C1 segment of cervical spinal cord (tissue), 14 donors: ENCODE results near the gene SLC26A11.
"Not testable (repeated sequence)": the region's sequence is repeated elsewhere in the genome, so short reads cannot be mapped to it uniquely, and the experiment has no call there.

Source experiments
- DNase-seq, 14 donors: peaks; one replicate each; lab custom pipeline; 2025; lab: John Stamatoyannopoulos, UW

The SLC26A11 gene

GRCh38 chr17:80195671-80196529, 24.3 kb upstream of the SLC26A11 start:
- no peak for DNase-seq

DNA sequence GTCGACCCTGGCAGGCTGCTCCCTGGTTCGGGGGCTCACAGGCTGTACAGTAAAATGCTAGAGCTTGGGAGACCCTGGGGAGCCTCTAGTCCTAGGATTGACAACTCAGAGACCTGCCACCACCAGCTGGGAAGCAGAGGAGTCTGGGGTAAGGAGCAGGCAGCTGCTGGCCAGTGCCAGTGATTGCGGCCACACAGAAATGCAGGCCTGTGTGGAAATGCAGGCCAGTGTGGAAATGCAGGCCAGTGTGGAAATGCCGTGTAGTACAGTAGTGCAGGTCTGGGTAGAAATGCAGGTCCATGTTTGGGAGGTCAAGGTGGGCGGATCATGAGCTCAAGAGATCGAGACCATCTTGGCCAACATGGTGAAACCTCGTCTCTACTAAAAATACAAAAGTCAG, 23.6 kb upstream of the SLC26A11 start:
- no peak for DNase-seq

GRCh38 chr17:80198144-80198661, 22.0 kb upstream of the SLC26A11 start:
- no peak for DNase-seq

DNA sequence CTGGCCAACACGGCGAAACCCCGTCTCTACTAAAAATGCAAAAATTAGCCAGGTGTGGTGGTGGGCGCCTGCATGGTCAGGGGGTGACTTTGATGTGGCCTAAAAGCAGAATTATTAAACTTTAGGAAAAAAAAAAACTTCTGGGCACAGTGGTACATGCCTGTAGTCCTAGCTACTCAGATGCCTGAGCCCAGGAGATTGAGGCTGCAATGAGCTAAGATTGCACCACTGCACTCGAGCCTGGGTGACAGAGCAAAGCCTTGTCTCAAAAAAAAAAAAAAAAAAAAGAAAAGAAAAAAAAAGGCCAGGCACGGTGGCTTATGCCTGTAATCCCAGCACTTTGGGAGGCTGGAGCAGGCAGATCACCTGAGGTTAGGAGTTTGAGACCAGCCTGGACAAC, 20.9 kb upstream of the SLC26A11 start:
- not testable (repeated sequence) for DNase-seq

DNA sequence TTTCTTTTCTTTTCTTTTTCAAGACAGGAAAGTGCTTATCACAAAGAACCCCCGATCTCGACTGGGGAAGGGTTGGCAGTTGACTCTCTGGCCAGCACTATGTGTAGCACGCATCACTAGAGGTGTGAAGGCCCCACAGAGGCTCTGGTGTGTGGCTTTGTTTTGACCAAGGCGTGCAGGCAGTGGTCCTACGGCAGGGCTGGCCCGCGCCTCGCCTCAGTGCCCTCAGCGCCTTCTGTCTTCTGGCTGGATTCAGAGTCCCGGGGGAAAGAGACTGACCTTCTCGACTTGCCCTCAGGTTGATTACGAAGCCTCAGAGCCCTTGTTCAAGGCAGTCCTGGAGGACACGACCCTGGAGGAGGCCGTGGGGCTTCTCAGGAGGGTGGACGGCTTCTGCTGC, 18.8 kb upstream of the SLC26A11 start:
- no peak for DNase-seq

DNA sequence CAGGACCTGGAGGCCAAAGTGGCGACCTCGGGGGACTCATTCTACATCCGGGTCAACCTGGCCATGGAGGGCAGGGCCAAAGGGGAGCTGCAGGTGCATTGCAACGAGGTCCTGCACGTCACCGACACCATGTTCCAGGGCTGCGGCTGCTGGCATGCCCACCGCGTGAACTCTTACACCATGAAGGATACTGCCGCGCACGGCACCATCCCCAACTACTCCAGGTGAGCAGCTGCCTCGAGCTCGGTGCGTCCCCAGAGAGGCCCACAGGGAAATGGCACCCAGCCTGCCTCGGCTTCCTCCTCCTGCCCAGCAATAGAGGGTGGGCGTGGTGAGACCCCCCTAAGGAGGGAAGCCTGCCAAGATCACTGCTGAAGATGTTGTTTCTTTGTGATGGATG, 18.0 kb upstream of the SLC26A11 start:
- DNase-seq: no peak

DNA sequence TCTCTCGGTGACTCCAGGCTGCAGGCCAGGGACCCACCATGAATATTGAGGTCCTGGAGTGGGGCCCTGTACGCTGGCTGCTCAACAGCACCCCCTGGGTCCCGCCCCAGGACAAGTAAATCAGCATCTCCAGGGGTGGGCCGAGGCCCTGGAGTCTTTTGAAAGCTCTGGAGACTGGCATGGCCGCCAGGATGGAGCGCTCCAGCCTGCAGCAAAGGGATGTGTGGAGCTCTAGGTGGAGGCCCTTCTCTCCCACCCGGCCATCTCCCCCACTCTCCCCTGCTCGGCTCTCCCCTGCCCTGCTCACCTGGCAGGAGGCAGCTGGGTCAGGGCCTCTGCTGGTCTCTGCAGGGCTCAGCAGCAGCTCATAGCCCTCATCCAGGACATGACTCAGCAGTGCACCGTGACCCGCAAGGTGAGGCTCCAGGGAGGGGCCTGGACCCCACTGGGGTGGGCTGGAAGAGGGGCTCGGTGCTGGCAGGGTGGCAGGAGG, 16.7 kb upstream of the SLC26A11 start:
- no peak for DNase-seq

DNA sequence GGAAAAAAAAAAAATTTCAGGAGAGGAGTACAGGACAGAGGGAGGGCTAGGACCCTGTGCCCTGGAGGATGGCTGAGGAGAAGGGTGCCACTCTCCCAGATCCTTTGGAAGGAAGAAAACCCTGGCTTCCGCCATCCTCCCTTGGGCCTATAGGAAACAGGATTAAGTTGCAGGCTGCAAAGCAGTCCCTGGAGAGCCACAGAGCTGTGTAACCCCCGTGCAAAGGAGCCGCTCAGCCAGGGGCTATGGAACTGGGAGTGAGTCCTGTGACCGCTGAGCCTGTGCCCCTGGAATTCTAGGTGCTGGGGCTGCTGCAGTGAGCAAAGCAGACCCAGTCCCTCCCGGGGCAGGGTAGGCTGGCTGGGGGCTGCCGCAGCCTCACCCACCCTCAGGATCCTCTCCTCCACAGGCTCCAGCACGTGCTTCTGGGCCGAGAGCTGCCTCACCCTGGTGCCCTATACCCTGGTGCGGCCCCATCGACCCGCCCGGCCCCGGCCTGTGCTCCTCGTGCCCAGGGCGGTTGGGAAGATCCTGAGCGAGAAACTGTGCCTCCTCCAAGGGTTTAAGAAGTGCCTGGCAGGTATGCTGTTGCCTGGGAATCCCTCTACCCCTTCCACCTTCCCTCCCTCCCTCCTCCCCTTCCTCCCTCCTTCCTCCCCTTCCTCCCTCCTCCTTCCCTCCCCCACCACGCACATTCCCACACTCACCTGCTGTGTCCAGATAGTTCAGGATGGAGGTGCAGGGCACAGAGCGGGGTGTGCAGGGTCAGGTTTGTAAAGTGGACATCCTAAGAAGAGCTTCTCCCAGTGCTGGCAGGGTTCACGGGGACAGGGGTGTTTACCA, 15.4 kb upstream of the SLC26A11 start:
- no peak for DNase-seq

- DNase-seq: no peak
Observed at GRCh38 chr17:80205811-80206210, 14.4 kb upstream of the SLC26A11 start.

DNA sequence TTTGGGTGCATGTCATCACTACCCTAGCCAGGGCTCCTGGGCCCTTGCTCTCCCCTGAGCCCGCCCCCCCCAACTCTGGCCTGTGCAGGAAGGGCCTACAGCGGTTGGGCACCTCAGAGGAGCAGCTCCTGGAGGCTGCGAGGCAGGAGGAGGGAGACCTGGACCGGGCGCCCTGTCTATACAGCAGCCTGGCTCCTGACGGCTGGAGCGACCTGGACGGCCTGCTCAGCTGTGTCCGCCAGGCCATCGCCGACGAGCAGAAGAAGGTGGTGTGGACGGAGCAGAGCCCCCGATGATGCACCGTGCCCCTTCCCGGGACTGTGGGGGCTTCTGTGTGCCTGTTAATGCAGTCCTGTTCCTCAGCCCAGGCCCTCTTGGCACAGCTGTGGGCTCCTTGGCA, 12.2 kb upstream of the SLC26A11 start:
- no peak for DNase-seq

- no peak for DNase-seq
Observed at GRCh38 chr17:80209765-80210164, 10.5 kb upstream of the SLC26A11 start.

DNA sequence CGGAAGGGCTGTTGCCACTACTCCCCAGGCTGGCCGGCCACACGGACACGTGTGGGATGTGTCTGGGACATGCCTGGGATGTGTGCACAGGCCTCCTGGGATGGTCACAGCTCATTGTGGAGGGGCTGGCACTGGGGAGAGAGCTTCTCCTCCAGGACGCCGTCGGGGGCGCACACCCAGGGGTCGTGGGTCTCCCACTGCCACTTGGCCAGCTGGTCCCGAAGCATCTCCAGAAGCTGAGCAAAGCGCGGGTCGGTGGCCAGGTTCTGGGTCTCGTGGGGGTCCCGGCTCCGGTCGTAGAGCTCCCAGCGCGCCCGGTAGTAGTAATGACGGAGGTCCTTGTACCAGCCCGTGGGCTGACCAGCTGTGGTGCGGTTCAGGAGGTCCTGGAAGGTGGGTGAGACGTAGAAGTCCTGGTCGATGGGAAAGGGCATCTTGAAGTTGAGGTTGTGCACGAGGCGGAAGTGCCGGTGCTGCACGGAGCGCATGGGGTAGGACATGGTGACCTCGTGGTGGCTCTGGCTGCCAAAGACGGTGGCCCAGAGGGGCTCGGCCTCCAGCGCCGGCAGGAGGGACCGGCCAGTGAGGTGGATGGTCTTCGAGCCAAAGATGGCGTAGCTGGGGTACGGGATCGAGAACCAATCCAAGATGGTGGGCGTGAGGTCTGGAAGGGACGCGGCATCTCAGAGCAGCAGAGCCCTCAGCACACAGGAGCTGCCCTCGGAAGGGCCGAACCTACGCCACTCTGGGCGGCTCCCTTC, 9.7 kb upstream of the SLC26A11 start:
- DNase-seq: no peak

- no peak for DNase-seq
Observed at GRCh38 chr17:80212109-80212508, 8.1 kb upstream of the SLC26A11 start.

GRCh38 chr17:80212511-80212910, 7.7 kb upstream of the SLC26A11 start:
- no peak for DNase-seq

GRCh38 chr17:80212962-80213642, 7.1 kb upstream of the SLC26A11 start:
- no peak for DNase-seq

DNA sequence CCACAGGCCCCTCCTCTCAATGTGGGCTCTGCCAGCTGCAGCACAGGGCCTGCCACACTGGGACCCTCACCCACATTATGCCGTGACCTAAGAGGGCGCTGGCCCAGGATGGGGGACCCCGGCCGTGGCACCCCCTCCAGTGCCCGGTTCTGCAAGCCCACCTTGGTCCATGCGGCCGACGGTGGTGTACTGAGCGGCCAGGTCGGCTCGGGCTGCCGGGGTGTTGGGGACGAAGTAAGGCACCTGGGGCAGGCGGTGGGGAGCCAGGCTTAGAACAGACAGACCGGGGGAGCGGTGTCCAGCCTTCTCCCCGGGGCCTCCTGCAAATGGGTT, 6.6 kb upstream of the SLC26A11 start:
- DNase-seq: no peak

GRCh38 chr17:80214012-80214877, 6.0 kb upstream of the SLC26A11 start:
- no peak for DNase-seq

DNA sequence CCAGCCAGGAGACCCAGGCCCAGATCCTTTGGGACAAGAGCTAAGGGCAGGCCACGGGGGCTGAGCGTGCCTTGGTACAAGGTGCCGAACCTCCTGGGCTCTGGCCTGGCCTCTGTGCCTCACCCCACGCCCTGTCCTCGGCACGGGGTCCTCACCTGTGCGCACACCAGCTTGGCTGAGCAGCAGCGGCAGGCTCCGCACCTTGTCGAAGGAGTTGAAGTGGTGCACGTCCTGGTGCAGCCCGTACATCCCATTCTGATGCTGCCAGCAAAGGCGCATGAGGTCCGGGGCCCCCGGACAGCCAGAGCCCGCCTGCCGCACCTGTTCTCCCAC, 5.4 kb upstream of the SLC26A11 start:
- DNase-seq: no peak

- no peak for DNase-seq
Observed at GRCh38 chr17:80216473-80217456, 3.5 kb upstream of the SLC26A11 start.
